Right atrium auricular region (tissue), 2 donors: ENCODE results near the gene STK17B. TPM values are rescaled to one million over a fixed set of nuclear protein-coding genes. Genes with fewer than 3 reads are reported as not detected.
A peak's percentile ranks its signal among the peaks of the same experiment; 100 is the strongest.

ENCODE experiments used
- DNase-seq: peaks from one replicate; pipeline ENCODE4 v3.0.0-alpha.2; 2019; ENCODE audit warnings: low spot score
- H3K27ac ChIP-seq, 2 donors: fragments of 200-600 bp; sonication (generic); 1 replicate in 1 of 2; 2 replicates in 1 of 2; pipeline ENCODE4 v1.5.1; 2016 to 2019
- H3K27me3 ChIP-seq, 2 donors: fragments of 200-600 bp; sonication (generic); one replicate each; pipeline versions ENCODE4 v1.5.1 to v1.6.0; 2017 to 2019
- H3K36me3 ChIP-seq: fragments of 200-600 bp; sonication (generic); one replicate; pipeline ENCODE4 v1.5.1; 2016
- H3K4me1 ChIP-seq, 2 donors: fragments of 200-600 bp; sonication (generic); one replicate each; pipeline versions ENCODE4 v1.5.1 to v1.6.0; 2017 to 2019
- H3K4me3 ChIP-seq, 2 donors: fragments of 200-600 bp; sonication (generic); 1 replicate in 1 of 2; 2 replicates in 1 of 2; pipeline ENCODE4 v1.5.1; 2017 to 2019; ENCODE audit warnings: mild to moderate bottlenecking in 1 of 2, moderate library complexity in 1 of 2
- H3K9me3 ChIP-seq, 2 donors: fragments of 200-600 bp; sonication (generic); one replicate each; pipeline ENCODE4 v1.5.1; 2019
- CTCF ChIP-seq, 2 donors: fragments of 200-600 bp; sonication (generic); IDR thresholded peaks; one replicate each; pipeline ENCODE4 v1.5.1; 2019; ENCODE audit warnings: antibody characterized with exemption in 2 of 2
- total RNA-seq, 2 donors: library from RNA; depleted of rRNA; stranded (reverse); fragments of >200 nt; gene quantifications; one replicate each; pipeline ENCODE4 v1.1.0, GENCODE V29; 2016

The STK17B gene
- total RNA-seq, result 1 to 10 TPM; 6.7 to 7.9 TPM

- Histone ChIP-seq H3K36me3 (no peaks in the 10 kb centered on the region), H3K27ac (peak within 1 kb of the TSS; percentile 89 to 91), H3K4me1 (peaks cover 0 to 23% of the 10 kb centered on the region in 2 donors), H3K4me3 (peak within 1 kb of the TSS; percentile 89 to 93), H3K9me3 (no peaks in the 10 kb centered on the region), H3K27me3 (no peaks in the 10 kb centered on the region)
- DNase-seq, result peak; percentile 95
- TF ChIP-seq CTCF (IDR thresholded peaks at IDR 0.05), result peak in 1 of 2 donors; percentile 28
Measured at GRCh38 chr2:196171248-196171871, at the start of gene STK17B. Gene STK17B, minus strand, starts transcription at chr2:196171578. Its CDS starts 8,195 bp downstream, at chr2:196163383.

- Histone ChIP-seq H3K9me3 (no peaks in the 10 kb centered on the region), H3K36me3 (peaks cover 12% of the 10 kb centered on the region), H3K27me3 (no peaks in the 10 kb centered on the region), H3K4me1 (no peaks in the 10 kb centered on the region), H3K27ac (no peak overlapping the region), H3K4me3 (no peak overlapping the region)
- DNase-seq, result no peak
- TF ChIP-seq CTCF (IDR thresholded peaks at IDR 0.05), result no peak
Measured at GRCh38 chr2:196220671-196221070, 49.3 kb upstream of the STK17B start.

GRCh38 chr2:196219671-196220070 lies 48.3 kb upstream of the STK17B start:
- TF ChIP-seq CTCF (IDR thresholded peaks at IDR 0.05), result no peak
- H3K4me1 ChIP-seq, result no peaks in the 10 kb centered on the region
- DNase-seq, result no peak
- no peaks in the 10 kb centered on the region for H3K9me3 ChIP-seq
- H3K36me3 ChIP-seq, result peaks cover 12% of the 10 kb centered on the region
- H3K27ac ChIP-seq, result no peak overlapping the region
- H3K4me3 ChIP-seq, result no peak overlapping the region
- H3K27me3 ChIP-seq, result no peaks in the 10 kb centered on the region

- Histone ChIP-seq H3K27ac (no peak overlapping the region), H3K27me3 (no peaks in the 10 kb centered on the region), H3K4me1 (no peaks in the 10 kb centered on the region), H3K4me3 (no peak overlapping the region), H3K9me3 (no peaks in the 10 kb centered on the region), H3K36me3 (peaks cover 20% of the 10 kb centered on the region)
- TF ChIP-seq CTCF (IDR thresholded peaks at IDR 0.05), result no peak
- DNase-seq, result no peak
Measured at GRCh38 chr2:196218106-196218505, 46.7 kb upstream of the STK17B start.

- no peak for DNase-seq
- Histone ChIP-seq H3K27me3 (no peaks in the 10 kb centered on the region), H3K9me3 (no peaks in the 10 kb centered on the region), H3K27ac (no peak overlapping the region), H3K36me3 (peaks cover 20% of the 10 kb centered on the region), H3K4me3 (no peak overlapping the region), H3K4me1 (no peaks in the 10 kb centered on the region)
- no peak for TF ChIP-seq CTCF (IDR thresholded peaks at IDR 0.05)
Measured at GRCh38 chr2:196217116-196217515, 45.7 kb upstream of the STK17B start.

GRCh38 chr2:196215376-196215775 lies 44.0 kb upstream of the STK17B start:
- Histone ChIP-seq H3K27ac (no peak overlapping the region), H3K4me1 (no peaks in the 10 kb centered on the region), H3K4me3 (no peak overlapping the region), H3K27me3 (no peaks in the 10 kb centered on the region), H3K36me3 (peaks cover 14% of the 10 kb centered on the region), H3K9me3 (no peaks in the 10 kb centered on the region)
- TF ChIP-seq CTCF (IDR thresholded peaks at IDR 0.05), result no peak
- DNase-seq, result no peak
